Neural cell (in vitro differentiated cells): ENCODE data around the gene NPAS3. TPM values are rescaled to one million over a fixed set of nuclear protein-coding genes. Genes with fewer than 3 reads are reported as not detected.

Source experiments
- H2AFZ ChIP-seq: fragments of 200-600, 300-800 bp; sonication (generic), shearing (Covaris generic); 2 replicates; pipeline ENCODE4 v1.6.0; 2014; ENCODE audit warnings: low read depth, mild to moderate bottlenecking, antibody characterized with exemption, low read length, moderate library complexity
- H3F3A ChIP-seq: fragments of 200-600 bp; shearing (Covaris generic); 2 replicates; pipeline ENCODE4 v1.6.1; 2016; ENCODE audit warnings: mild to moderate bottlenecking, moderate library complexity, mixed read lengths, antibody characterized with exemption, low read length; ENCODE audit not compliant: insufficient read depth, poor library complexity, severe bottlenecking
- H3K27ac ChIP-seq: fragments of 200-600, 300-800 bp; sonication (generic), shearing (Covaris generic); 2 replicates; pipeline ENCODE4 v1.5.1; 2014; ENCODE audit warnings: mild to moderate bottlenecking, low read length, moderate library complexity
- H3K27me3 ChIP-seq: fragments of 300-800, 200-600 bp; sonication (generic), shearing (Covaris generic); 2 replicates; pipeline ENCODE4 v1.6.0; 2014; ENCODE audit warnings: mild to moderate bottlenecking, low read depth, low read length, moderate library complexity; ENCODE audit not compliant: insufficient read depth
- H3K36me3 ChIP-seq: fragments of 300-800, 200-600 bp; sonication (generic), shearing (Covaris generic); 2 replicates; pipeline ENCODE4 v1.5.1; 2014; ENCODE audit warnings: mild to moderate bottlenecking, antibody characterized with exemption, low read length, moderate library complexity; ENCODE audit not compliant: insufficient read depth
- H3K4me2 ChIP-seq: fragments of 300-800, 200-600 bp; sonication (generic), shearing (Covaris generic); 2 replicates; pipeline ENCODE4 v1.6.0; 2014; ENCODE audit warnings: mild to moderate bottlenecking, low read length
- H3K4me3 ChIP-seq: fragments of 300-800, 200-600 bp; sonication (generic), shearing (Covaris generic); 2 replicates; pipeline ENCODE4 v1.5.1; 2014; ENCODE audit warnings: mild to moderate bottlenecking, low read length, moderate library complexity
- H3K79me2 ChIP-seq: fragments of 200-600 bp; shearing (Covaris generic); replicated peaks from 2 replicates; pipeline ENCODE4 v1.6.0; 2014; ENCODE audit warnings: mild to moderate bottlenecking, low read length, moderate library complexity; ENCODE audit not compliant: insufficient read depth
- H3K9ac ChIP-seq: fragments of 300-800, 200-600 bp; sonication (generic), shearing (Covaris generic); 2 replicates; pipeline ENCODE4 v1.6.1; 2016; ENCODE audit warnings: mild to moderate bottlenecking, low read length, mixed read lengths
- H3K9me2 ChIP-seq: fragments of 200-600 bp; shearing (Covaris generic); 2 replicates; pipeline ENCODE4 v1.6.1; 2016; ENCODE audit warnings: mild to moderate bottlenecking, low read length, mixed read lengths; ENCODE audit not compliant: insufficient read depth
- H3K9me3 ChIP-seq: fragments of 200-600, 300-800 bp; sonication (generic), shearing (Covaris generic); 2 replicates; pipeline ENCODE4 v1.6.1; 2016; ENCODE audit warnings: mild to moderate bottlenecking, mixed run types, low read length, moderate library complexity, mixed read lengths
- H4K20me1 ChIP-seq: fragments of 200-600 bp; shearing (Covaris generic); 2 replicates; pipeline ENCODE4 v1.6.1; 2016; ENCODE audit warnings: mild to moderate bottlenecking, mixed run types; ENCODE audit not compliant: insufficient read depth
- CTCF ChIP-seq: fragments of 450-650 bp; IDR thresholded peaks from 2 replicates; pipeline ENCODE4 v1.5.1; 2014; ENCODE audit warnings: antibody characterized with exemption, mild to moderate bottlenecking, moderate library complexity; ENCODE audit not compliant: poor library complexity, severe bottlenecking
- EP300 ChIP-seq: fragments of 450-650 bp; conservative IDR thresholded peaks from 2 replicates; pipeline ENCODE4 v1.6.1; 2014; ENCODE audit warnings: antibody characterized with exemption, mild to moderate bottlenecking, moderate library complexity; ENCODE audit not compliant: poor library complexity, severe bottlenecking
- EZH2 ChIP-seq: fragments of 200-600, 300-800 bp; shearing (Covaris generic), sonication (generic); IDR thresholded peaks from 2 replicates; pipeline ENCODE4 v1.6.1; 2014; ENCODE audit warnings: antibody characterized with exemption, low read length, borderline replicate concordance, mild to moderate bottlenecking; ENCODE audit not compliant: insufficient read depth, poor library complexity, severe bottlenecking
- MXI1 ChIP-seq: fragments of 450-650 bp; conservative IDR thresholded peaks from 2 replicates; pipeline ENCODE4 v1.6.1; 2014; ENCODE audit warnings: antibody characterized with exemption, mild to moderate bottlenecking; ENCODE audit not compliant: poor library complexity, severe bottlenecking
- POLR2AphosphoS5 ChIP-seq: IDR thresholded peaks from 2 replicates; pipeline ENCODE4 v1.6.1; 2012
- RAD21 ChIP-seq: fragments of 450-650 bp; conservative IDR thresholded peaks from 2 replicates; pipeline ENCODE4 v1.6.1; 2014; ENCODE audit warnings: antibody characterized with exemption, mild to moderate bottlenecking, moderate library complexity
- SMC3 ChIP-seq: fragments of 450-650 bp; conservative IDR thresholded peaks from 2 replicates; pipeline ENCODE4 v1.6.1; 2014; ENCODE audit warnings: antibody characterized with exemption, mild to moderate bottlenecking, moderate library complexity; ENCODE audit not compliant: poor library complexity
- TAF1 ChIP-seq: IDR thresholded peaks from 2 replicates; pipeline ENCODE4 v1.6.1; 2012; ENCODE audit warnings: low read depth
- polyA plus RNA-seq: library from polyadenylated mRNA; depleted of rRNA; stranded (reverse); fragments of >200 nt; gene quantifications from 2 replicates; pipeline ENCODE4 v1.2.3, GENCODE V29; 2014
- TF ChIP-seq, protein P1 (sequence below): IDR thresholded peaks from 2 replicates; pipeline ENCODE4 v1.6.1; 2012; ENCODE audit warnings: borderline replicate concordance

Gene NPAS3
- polyA plus RNA-seq, 1 donor from 2014 or later, result 1.3 TPM

- Histone ChIP-seq H2AFZ (no peak overlapping the region), H3K9me2 (no peaks in the 10 kb centered on the region), H3K36me3 (no peaks in the 10 kb centered on the region), H3K27me3 (no peaks in the 10 kb centered on the region), H3K9me3 (peaks cover 8% of the 10 kb centered on the region), H3K9ac (no peak overlapping the region), H4K20me1 (no peaks in the 10 kb centered on the region), H3K4me3 (no peak overlapping the region), H3F3A (no peaks in the 10 kb centered on the region), H3K27ac (no peak overlapping the region), H3K79me2 (no peaks in the 10 kb centered on the region), H3K4me2 (no peak overlapping the region)
- TF ChIP-seq, protein P1, sequence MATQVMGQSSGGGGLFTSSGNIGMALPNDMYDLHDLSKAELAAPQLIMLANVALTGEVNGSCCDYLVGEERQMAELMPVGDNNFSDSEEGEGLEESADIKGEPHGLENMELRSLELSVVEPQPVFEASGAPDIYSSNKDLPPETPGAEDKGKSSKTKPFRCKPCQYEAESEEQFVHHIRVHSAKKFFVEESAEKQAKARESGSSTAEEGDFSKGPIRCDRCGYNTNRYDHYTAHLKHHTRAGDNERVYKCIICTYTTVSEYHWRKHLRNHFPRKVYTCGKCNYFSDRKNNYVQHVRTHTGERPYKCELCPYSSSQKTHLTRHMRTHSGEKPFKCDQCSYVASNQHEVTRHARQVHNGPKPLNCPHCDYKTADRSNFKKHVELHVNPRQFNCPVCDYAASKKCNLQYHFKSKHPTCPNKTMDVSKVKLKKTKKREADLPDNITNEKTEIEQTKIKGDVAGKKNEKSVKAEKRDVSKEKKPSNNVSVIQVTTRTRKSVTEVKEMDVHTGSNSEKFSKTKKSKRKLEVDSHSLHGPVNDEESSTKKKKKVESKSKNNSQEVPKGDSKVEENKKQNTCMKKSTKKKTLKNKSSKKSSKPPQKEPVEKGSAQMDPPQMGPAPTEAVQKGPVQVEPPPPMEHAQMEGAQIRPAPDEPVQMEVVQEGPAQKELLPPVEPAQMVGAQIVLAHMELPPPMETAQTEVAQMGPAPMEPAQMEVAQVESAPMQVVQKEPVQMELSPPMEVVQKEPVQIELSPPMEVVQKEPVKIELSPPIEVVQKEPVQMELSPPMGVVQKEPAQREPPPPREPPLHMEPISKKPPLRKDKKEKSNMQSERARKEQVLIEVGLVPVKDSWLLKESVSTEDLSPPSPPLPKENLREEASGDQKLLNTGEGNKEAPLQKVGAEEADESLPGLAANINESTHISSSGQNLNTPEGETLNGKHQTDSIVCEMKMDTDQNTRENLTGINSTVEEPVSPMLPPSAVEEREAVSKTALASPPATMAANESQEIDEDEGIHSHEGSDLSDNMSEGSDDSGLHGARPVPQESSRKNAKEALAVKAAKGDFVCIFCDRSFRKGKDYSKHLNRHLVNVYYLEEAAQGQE, result no peak
- TF ChIP-seq EZH2, result no peak
- TF ChIP-seq POLR2AphosphoS5, result no peak
- no peak for TF ChIP-seq SMC3
- no peak for TF ChIP-seq CTCF
- no peak for TF ChIP-seq MXI1
- TF ChIP-seq RAD21, result no peak
- TF ChIP-seq TAF1, result no peak
- TF ChIP-seq EP300, result no peak
Measured at GRCh38 chr14:33742166-33742565, 803.5 kb downstream of the NPAS3 start.

- no peaks in the 10 kb centered on the region for H3F3A ChIP-seq
- no peaks in the 10 kb centered on the region for H3K79me2 ChIP-seq
- H2AFZ ChIP-seq, result no peak overlapping the region
- H3K9me3 ChIP-seq, result peaks cover 8% of the 10 kb centered on the region
- H3K36me3 ChIP-seq, result no peaks in the 10 kb centered on the region
- H4K20me1 ChIP-seq, result no peaks in the 10 kb centered on the region
- H3K4me3 ChIP-seq, result no peak overlapping the region
- H3K27ac ChIP-seq, result no peak overlapping the region
- TF ChIP-seq MXI1 (no peak), EZH2 (no peak), SMC3 (no peak), RAD21 (no peak), POLR2AphosphoS5 (no peak), TAF1 (no peak), EP300 (no peak), CTCF (no peak)
- TF ChIP-seq, protein P1, result no peak
- H3K27me3 ChIP-seq, result no peaks in the 10 kb centered on the region
- H3K9ac ChIP-seq, result no peak overlapping the region
- H3K4me2 ChIP-seq, result no peak overlapping the region
- H3K9me2 ChIP-seq, result no peaks in the 10 kb centered on the region
Measured at GRCh38 chr14:33745163-33745562, 806.5 kb downstream of the NPAS3 start.
